ENCODE measurements around the gene SLCO3A1.

The SLCO3A1 gene

DNA sequence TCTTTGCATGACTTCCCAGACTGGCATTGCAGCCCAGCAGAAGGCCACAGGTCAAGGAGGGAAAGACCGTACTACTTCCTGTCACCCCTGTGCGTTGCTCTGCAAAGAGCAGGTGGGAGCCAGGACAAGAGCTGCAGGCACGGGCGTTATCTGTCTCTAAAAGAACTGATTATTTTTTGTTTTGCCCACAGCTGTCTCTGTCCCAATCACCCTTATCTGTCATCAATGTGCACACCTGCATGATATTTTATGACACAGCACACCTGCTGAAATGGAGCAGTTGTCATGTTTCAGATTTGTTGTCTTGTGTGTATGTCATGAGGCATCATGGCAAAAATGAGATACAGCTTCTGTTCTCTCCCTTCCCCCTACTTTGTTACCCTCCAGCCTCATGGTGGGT lies 58.8 kb downstream of the SLCO3A1 start:
- DNase-seq (ENCODE audit: low read depth), result no peak

DNA sequence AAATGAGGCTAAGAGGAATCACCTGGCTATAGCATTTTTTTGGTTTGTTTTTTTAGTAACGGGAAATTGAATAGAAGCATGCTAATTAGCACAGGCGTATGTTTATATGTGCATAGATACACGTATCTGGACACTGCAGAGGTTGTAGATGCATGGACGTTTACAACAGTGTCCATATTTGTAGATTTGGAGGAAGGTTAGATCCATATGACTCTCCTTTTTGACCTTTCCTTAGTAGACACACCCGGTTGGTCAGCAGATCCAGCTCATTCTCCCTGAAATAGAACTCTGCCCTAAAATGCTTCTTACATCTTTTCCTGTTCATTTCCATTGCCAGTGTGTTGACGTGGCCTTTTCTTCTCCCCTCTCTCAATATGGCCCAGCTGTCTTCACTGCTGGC lies 60.1 kb downstream of the SLCO3A1 start:
- DNase-seq (ENCODE audit: low read depth), result no peak

DNA sequence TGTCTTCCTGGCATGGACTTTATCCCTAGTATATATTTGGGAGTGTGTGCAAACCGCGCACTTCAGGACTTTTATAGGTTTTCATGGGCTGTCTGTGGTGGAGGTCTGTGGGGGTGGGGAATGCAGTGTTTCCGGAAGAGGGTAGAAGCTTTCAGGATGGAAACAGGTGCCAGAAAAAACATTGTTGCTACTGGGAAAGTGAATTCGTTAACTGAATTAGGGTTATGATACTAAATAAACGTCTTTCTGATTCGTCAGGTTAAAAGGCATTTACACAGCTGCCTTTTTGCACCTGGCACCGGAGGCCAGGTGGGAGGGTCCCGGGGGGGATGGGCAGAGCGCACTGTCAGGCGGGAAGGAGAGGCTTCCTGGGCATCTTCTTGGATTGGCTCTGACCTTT lies 62.1 kb downstream of the SLCO3A1 start:
- DNase-seq (ENCODE audit: low read depth), result no peak

DNA sequence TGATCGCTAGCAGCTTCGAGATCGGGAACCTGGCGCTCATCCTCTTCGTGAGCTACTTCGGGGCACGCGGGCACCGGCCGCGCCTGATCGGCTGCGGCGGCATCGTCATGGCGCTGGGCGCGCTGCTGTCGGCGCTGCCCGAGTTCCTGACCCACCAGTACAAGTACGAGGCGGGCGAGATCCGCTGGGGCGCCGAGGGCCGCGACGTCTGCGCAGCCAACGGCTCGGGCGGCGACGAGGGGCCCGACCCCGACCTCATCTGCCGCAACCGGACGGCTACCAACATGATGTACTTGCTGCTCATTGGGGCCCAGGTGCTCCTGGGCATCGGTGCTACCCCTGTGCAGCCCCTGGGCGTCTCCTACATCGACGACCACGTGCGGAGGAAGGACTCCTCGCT lies 62.5 kb downstream of the SLCO3A1 start:
- DNase-seq (ENCODE audit: low read depth), result no peak

DNA sequence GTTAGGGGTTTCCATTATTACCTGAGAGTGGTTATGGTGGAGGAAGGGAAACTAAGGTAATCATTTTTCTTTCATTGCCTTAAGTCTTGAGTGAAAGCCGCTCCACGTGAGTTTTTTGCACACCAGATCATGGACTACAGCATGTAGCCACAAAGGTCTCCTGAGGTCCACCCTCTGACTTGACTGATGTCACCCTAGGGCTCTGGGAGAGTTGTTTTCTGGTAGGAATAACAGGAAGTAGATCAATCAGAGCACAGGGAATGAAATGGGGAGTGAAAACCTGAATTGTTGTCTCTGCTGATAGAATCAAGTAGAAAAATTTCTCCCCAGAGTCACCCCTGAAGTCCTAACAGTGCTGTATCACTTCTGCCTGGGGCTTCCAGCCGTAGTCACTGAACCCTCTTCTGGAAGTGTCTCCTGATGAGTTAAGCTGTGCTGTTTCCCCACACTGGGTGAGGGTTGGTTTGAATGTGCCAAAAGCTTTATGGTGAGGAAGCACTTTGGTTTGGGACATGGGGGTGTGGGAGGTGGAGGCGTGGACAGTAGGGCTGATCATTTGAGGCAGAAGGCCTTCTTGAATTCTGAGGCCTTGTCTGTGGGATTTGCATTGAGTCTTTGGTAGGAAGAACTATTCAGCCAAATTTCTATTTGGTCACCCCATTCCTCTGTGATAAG lies 64.3 kb downstream of the SLCO3A1 start:
- DNase-seq (ENCODE audit: low read depth), result no peak

DNA sequence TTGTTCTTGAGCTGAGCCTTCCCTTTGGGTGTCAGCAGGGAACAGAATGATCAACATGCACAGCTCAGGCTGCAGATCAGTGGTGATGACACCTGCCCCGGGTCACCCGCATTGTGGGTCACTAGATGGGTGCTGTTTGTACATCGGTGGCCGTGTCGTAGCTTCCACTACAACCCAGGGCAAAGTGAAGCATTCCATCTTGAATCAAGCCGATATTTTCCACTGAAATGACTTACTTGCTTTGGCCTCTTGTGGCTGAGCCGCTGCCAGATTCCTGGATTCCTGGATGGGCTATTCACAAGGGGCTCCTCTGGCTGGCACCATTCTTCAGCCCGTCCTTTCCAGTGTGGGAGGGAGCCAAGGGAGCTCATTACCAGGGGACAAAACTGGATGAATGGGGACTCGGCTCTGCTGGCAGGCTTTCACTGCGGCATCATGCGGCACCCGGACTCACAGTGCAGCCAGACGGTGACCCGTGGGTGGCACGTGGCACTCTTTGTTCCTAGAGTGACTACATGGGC lies 65.6 kb downstream of the SLCO3A1 start:
- DNase-seq (ENCODE audit: low read depth), result no peak

DNA sequence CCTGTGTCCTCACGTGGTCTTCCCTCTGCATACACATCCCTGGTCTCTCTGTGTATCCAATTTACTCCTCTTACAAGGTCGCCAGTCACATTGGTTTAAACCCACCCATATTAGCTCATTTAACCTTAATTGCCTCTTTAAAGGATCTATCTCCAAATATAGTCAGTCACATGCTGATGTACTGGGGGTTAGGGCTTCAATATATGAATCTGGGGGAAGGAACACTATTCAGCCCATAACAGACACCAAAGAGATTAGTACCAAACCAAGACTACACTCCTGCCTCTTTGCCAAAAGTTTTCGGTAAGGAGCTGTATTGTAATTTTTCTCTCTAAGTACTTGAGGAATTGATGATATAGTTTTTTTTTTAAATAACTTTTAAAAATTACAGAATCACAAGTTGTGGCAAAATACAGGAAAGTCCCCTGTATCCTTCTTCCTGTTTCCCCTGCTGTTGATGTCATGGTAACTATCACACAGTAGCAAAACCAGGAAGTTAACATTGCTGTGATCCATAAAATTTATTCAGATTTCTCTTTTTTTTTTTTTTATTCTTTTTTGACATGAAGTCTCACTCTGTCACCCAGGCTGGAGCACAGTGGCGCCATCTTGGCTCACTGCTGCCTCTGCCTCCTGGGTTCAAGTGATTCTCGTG lies 67.8 kb downstream of the SLCO3A1 start:
- no peak for DNase-seq (ENCODE audit: low read depth)

DNA sequence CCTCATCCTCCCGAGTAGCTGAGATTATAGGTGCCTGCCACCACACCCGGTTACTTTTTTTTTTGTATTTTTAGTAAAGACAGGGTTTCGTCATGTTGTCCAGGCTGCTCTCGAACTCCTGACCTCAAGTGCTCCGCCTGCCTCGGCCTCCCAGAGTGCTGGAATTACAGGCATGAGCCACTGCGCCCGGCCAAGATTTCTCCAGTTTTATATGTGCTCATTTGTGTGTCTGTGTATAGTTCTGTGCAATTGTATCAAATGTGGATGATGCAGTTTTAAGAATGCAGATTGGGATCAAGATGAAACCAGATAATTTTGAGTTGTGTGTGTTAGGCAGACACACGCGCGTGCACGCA lies 68.3 kb downstream of the SLCO3A1 start:
- DNase-seq (ENCODE audit: low read depth), result no peak

DNA sequence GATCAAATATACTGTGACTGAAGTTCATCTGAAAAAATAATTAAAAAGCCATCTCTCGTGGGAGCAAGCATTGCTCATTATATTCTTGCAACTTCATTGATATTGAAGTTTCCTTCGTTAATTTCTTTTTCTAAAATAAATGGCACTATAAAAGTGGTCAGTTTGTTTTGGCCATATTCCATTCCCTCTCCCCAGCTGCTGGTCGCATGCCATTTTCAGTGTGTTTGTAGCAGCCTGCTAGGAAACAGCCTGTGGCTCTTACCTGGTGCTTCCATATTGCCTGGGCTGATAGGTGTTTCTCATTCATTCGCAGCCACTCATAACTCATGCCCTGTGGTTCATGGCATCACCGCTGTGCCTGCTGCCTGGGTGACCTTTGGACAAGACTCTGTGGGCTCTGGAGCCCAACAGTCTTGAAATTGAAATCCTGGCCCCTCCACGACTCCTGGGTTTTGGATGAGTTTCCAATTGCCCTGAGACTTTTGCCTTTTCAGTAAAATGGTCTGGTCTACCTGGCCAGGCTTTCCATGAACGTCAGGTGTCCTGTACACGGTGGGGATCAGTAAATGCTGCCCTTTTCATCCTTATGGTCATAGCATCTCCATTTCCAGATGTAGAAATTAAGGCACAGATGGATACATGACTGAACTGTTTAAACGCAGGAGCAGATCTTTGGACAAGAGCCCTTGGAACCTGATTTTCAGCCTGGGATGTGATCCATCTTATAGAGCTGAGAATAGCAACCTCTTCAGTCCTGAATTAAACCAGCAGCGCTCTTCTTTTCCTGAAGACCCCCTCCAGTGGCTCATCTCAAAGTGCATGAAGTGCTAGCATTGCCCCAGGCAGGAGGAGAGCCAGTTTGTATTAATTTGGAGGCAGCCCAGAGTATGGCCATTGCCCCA lies 69.4 kb downstream of the SLCO3A1 start:
- no peak for DNase-seq (ENCODE audit: low read depth)

DNA sequence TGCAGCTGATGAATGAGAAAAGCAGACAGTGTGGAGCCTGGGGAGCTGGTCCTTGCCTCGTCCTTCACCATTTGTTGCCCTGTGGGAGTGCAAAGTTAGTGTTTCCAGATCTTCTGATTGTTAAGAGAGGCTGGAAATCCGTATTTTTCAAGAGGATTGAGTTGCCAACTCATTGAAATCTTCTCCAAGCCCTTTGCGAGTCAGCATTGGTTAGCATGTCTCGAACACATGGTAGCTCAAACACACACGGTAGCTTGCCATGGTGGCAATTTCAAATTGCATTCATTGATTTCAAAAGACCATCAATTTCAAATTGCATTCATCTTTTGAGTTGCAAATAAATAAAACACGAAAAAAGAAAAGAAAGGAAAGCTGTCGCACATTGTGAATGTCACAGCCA lies 70.7 kb downstream of the SLCO3A1 start:
- no peak for DNase-seq (ENCODE audit: low read depth)

DNA sequence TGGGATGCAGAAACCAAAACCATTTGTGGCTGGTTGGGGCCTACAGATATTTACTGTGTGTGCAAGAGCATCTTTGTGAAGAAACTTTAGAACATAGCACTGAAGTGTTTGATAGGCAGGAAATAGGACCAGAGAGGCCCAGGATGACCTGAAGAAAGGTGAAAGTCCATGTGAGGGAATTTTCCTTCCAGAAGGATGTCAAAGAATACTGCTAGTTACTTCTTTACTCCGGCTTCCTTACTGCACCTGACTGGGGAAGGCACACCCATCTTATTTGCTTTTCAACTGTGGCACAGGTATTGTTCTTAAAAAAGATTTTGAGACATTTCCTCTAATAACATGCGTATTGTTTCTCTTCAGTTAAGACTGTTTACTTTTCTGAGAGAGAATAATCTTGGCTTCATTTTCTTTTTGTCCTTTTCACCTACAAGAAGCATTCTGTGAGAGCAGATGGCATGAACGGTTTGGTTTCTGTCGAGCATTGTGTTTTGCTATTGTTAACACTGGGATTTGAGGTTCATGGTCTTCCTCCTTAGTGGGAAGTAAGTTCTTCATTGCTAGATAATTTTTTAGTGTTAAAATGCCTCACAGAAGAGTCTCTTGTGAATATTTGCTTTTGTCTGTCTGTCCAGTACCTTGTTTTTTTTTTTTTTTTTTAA lies 71.5 kb downstream of the SLCO3A1 start:
- DNase-seq (ENCODE audit: low read depth), result no peak

DNA sequence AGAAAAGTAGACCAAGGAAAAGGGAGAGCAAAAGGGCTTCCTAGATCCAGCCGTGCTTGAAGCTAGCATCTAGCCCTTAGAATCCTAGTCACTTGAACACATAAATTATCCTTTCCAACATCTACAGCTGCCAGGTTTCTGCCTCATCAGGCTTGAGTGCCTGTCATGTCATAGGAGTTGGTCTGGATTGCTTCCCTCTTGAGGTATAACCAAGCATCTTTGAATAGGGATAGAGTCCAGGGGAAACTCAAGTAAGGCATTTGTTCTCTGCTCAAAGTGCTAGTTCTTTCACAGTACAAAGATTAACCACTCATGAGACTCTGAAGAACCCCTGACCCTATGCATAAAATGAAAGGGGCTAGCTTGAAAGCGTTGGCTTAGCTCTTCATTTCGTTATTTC lies 72.3 kb downstream of the SLCO3A1 start:
- no peak for DNase-seq (ENCODE audit: low read depth)

DNA sequence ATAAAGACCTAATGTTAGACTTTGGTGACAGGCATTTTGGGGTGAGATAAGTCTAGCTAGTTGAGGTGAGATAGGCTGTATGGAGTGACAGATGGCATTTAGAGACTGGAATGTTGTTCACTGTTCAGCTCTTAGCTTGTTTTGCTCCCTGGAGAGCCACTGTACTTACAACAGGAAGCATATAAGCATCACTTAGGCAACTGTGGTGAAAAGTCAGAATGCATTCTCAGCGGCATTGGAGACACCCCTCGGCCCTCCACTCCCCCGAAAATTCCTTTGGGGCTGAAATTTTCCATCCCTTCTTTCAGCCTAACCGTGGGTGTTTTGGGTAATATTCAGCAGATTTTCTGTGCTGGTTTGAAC lies 73.4 kb downstream of the SLCO3A1 start:
- DNase-seq (ENCODE audit: low read depth), result no peak

DNA sequence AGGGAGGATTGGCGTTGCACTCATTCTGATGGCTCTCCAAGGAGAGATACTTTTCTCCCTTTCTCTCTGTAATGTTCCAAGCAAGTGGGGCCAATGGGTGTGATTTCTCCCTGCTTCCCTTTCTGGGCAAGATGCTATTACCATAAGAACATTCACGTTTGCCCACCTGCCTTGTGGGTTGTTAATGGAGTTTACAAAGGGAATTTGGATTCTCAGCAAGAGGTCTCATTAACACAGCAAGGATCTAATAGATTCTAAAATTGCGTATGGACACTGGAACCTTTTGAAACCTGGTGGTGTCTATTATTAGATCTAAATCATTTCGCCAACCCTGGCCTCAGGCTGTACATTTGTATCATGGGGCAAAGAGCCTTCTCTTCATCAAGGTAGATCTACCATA lies 74.1 kb downstream of the SLCO3A1 start:
- no peak for DNase-seq (ENCODE audit: low read depth)

DNA sequence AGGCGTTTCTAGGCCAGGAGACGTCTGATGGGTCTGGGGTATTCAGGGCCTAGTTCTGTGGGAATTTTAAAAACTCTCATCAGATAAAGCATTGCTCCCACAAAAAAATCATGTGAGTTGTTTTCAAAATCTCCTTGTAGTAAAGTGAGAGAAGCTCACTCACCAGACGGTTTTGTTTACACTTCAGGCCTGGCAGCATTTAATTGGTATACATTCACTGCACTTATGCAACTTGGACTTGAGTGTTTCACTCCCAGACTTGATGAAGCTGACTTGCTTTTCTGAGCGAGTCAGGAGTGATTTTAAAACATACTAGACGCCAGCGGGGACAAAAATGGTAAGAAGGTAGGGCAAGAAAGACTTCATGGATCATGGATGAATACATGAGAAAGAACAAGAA lies 75.2 kb downstream of the SLCO3A1 start:
- DNase-seq (ENCODE audit: low read depth), result no peak

DNA sequence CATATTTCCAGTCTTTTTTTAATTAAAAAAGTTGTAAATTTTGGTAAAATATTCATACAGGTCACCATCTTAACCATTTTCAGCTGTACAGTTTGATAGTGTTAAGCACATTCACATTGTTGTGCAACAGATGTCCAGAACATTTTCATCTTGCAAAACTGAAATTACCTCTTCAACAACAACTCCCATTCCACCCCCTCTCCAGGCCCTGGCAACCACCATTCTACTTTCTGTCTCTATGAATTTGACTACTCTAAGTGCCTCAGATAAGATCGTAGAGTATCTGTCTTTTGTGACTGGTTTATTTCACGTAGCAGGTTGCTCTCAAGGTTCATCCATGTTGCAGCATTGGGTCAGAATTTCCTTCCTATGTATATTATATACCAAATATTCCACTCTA lies 76.0 kb downstream of the SLCO3A1 start:
- DNase-seq (ENCODE audit: low read depth), result no peak

DNA sequence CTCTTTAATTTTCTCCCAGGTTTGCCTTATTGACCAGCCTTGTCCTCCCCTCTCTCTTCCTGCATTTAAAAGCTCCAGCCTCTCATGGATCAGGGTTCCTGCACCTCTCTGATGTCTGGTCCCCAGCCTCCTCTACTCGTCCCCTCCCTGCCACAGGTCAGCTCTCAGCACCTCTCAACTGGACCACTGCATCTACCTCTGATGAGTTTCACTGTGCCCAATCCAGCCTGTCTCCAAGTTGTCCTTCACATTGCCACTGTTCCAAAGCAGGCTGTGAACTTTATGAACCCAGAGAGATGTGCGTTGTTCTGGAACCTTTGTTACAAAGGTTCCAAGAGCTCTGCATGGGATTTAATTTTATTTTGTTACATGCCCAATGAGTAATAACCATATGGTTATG lies 76.6 kb downstream of the SLCO3A1 start:
- DNase-seq (ENCODE audit: low read depth), result no peak

DNA sequence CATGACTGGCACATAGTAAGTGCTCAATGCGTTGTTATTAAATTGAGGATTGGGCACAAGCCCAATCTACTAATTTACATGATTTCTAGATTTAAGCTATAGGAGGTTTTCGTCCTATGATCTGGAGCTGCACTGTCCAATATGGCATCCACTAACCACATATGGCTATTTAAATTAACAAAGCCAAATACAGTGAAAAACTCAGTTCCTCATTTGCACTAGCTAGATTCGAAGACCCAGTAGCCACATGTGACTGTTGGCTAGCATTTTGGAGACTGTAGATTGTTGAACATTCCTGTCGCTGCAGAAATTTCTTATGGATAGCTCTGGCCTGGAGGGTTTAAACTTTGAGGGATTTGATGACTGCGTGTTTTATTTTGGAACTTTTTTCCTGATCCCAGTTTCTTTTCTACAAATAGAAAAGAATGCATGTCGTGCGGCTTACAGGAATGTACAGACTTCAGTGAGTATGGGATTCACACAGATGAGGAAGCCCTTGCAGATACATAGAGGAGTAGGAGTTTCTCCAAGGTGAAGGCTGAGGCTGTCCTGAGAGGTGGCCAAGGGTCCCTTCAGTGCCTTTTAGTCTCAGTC lies 82.8 kb downstream of the SLCO3A1 start:
- no peak for DNase-seq (ENCODE audit: low read depth)

DNA sequence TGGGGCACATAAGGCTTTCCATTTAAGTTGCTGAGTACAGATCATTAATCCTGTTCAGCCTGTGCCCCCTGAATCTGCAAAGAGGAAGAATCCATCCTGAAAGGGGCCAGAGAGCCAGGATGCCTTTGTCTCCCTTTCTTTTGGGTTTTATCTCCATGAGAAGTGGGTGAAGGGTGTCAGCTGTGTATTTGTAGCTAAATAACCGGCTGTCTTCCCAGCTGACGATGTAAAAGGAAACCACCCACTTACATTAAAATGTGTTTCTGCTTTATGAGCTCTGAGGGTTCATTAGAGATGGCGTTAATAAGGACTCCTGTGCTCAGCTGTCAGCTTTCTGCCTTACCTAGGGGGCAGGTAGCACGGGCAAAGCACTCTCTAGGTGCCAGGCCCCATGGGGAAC lies 83.4 kb downstream of the SLCO3A1 start:
- no peak for DNase-seq (ENCODE audit: low read depth)

DNA sequence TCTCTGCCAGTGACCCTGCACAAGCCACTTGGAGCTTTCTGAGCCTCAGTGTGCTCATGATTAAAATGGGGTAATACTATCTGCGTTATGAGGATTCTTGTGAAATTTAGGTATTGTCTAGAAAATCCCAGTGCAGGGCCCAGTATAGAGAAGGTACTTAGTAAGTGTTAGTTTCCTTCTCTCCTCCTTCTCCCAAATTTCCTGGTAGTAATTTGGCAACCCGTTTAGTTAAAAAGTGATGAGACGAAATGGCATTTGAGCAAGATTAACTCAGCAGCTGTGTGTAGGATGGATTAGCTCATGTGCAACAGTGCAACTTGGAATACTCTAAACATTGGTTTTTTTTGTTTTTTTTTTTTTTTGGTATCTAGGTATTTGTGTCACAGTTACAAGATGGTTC lies 84.6 kb downstream of the SLCO3A1 start:
- no peak for DNase-seq (ENCODE audit: low read depth)

DNA sequence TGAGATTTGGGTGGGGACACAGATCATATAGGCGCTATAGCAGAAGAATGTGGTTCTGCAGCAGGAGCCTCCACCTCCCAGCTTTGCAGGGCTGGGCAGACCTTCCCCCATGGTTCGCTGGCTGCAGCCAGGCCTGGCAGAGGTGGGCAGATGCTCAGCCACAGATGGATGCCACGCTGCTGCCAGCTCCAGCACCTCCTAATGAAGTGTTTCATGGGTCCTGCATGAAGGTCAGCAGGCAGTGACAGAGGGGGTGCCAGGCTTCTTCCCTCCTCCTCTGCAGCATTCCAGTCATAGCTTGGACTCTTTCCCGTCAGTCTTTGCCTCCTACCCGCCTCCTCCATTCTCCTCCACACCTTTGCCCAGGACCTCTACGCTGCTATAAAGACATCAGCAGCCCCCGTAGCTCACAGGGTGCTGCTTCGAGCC lies 85.9 kb downstream of the SLCO3A1 start:
- no peak for DNase-seq (ENCODE audit: low read depth)
